ENCODE results near the gene PFKFB1. TPM values are rescaled to one million over a fixed set of nuclear protein-coding genes. Genes with fewer than 3 reads are reported as not detected.

Gene PFKFB1
- total and polyA plus RNA-seq, 3 donors from 2014 or later, result 1.0 to 1.5 (median 1.4) TPM

GRCh38 chrX:54935306-54935705, 58.7 kb downstream of the PFKFB1 start:
- H3K36me3 ChIP-seq (ENCODE audit: low read depth, missing control alignments), result no peaks in the 10 kb centered on the region
- no peaks in the 10 kb centered on the region for H3K4me1 ChIP-seq
- DNase-seq, result no peak
- WGBS, 2 donors, result 100% methylated on average over 1 to 4 of the region's 4 CpGs
- no peaks in the 10 kb centered on the region for H3K9me3 ChIP-seq
- H3K4me3 ChIP-seq, result no peak overlapping the region
- no peak for TF ChIP-seq CTCF (IDR thresholded peaks at IDR 0.05)
- no peak for TF ChIP-seq POLR2A (IDR thresholded peaks at IDR 0.05)
- no peak overlapping the region for H3K27ac ChIP-seq
- H3K27me3 ChIP-seq, result no peaks in the 10 kb centered on the region
- intact Hi-C loops (cut with DNase I; ENCODE audit: low total_unique reads), result no loop called here

GRCh38 chrX:54934890-54935289, 59.1 kb downstream of the PFKFB1 start:
- Histone ChIP-seq H3K27me3 (no peaks in the 10 kb centered on the region), H3K36me3 (ENCODE audit: low read depth, missing control alignments) (no peaks in the 10 kb centered on the region), H3K9me3 (no peaks in the 10 kb centered on the region), H3K4me3 (no peak overlapping the region), H3K27ac (no peak overlapping the region), H3K4me1 (no peaks in the 10 kb centered on the region)
- TF ChIP-seq POLR2A (IDR thresholded peaks at IDR 0.05) (no peak), CTCF (IDR thresholded peaks at IDR 0.05) (no peak)
- intact Hi-C loops (cut with DNase I; ENCODE audit: low total_unique reads), result no loop called here
- DNase-seq, result no peak
- WGBS, 2 donors, result no CpG with 5 or more reads among the region's 3 CpGs

- no peak for TF ChIP-seq POLR2A (IDR thresholded peaks at IDR 0.05)
- TF ChIP-seq CTCF (IDR thresholded peaks at IDR 0.05), result no peak
- WGBS, 2 donors, result 77 to 94% methylated on average over 2 to 5 of the region's 6 CpGs
Observed at GRCh38 chrX:54934058-54934457, 59.9 kb downstream of the PFKFB1 start.

GRCh38 chrX:54933150-54933826, 60.7 kb downstream of the PFKFB1 start:
- Histone ChIP-seq H3K36me3 (ENCODE audit: low read depth, missing control alignments) (no peaks in the 10 kb centered on the region), H3K4me1 (no peaks in the 10 kb centered on the region), H3K4me3 (no peak overlapping the region), H3K27me3 (no peaks in the 10 kb centered on the region), H3K9me3 (no peaks in the 10 kb centered on the region), H3K27ac (no peak overlapping the region)
- TF ChIP-seq POLR2A (IDR thresholded peaks at IDR 0.05) (no peak), CTCF (IDR thresholded peaks at IDR 0.05) (no peak)
- 87% methylated on average over 10 of the region's 10 CpGs; no CpG with 5 or more reads in 1 of the 2 donors for WGBS, 2 donors
- no peak for DNase-seq
- intact Hi-C loops (cut with DNase I; ENCODE audit: low total_unique reads), result no loop called here

More at GRCh38 chrX:54934058-54934457, 59.9 kb downstream of the PFKFB1 start:
- no peaks in the 10 kb centered on the region for H3K27me3 ChIP-seq
- no peaks in the 10 kb centered on the region for H3K9me3 ChIP-seq
- H3K27ac ChIP-seq, result no peak overlapping the region
- DNase-seq, result no peak
- no peak overlapping the region for H3K4me3 ChIP-seq
- intact Hi-C loops (cut with DNase I; ENCODE audit: low total_unique reads), result no loop called here
- H3K36me3 ChIP-seq (ENCODE audit: low read depth, missing control alignments), result no peaks in the 10 kb centered on the region
- no peaks in the 10 kb centered on the region for H3K4me1 ChIP-seq

- no peaks in the 10 kb centered on the region for H3K27me3 ChIP-seq
- H3K4me1 ChIP-seq, result no peaks in the 10 kb centered on the region
- TF ChIP-seq POLR2A (IDR thresholded peaks at IDR 0.05), result no peak
- TF ChIP-seq CTCF (IDR thresholded peaks at IDR 0.05), result no peak
- H3K4me3 ChIP-seq, result no peak overlapping the region
- H3K9me3 ChIP-seq, result no peaks in the 10 kb centered on the region
- H3K36me3 ChIP-seq (ENCODE audit: low read depth, missing control alignments), result no peaks in the 10 kb centered on the region
- no peak overlapping the region for H3K27ac ChIP-seq
- no peak for DNase-seq
- intact Hi-C loops (cut with DNase I; ENCODE audit: low total_unique reads), result no loop called here
- WGBS, 2 donors, result 71 to 94% methylated on average over 2 of the region's 2 CpGs
Observed at GRCh38 chrX:54931107-54931506, 62.9 kb downstream of the PFKFB1 start.

All from testis (tissue), 3 donors.